Mucosa of descending colon (tissue), 3 donors: ENCODE measurements around the gene CDC42EP3. TPM values are rescaled to one million over a fixed set of nuclear protein-coding genes. Genes with fewer than 3 reads are reported as not detected.

Experiments
- ATAC-seq: fragments of 200-7000 bp; cut with Tn5 transposase; one replicate; pipeline ENCODE4 v1.9.1; 2020; ENCODE audit warnings: mild to moderate bottlenecking, moderate library complexity
- DNase-seq, 3 donors: peaks; one replicate each; pipeline ENCODE4 v3.0.0-alpha.2; 2020
- H3K36me3 ChIP-seq: fragments of 200-600 bp; one replicate; pipeline ENCODE4 v1.8.0; 2021; ENCODE audit warnings: low read depth, mild to moderate bottlenecking
- H3K4me1 ChIP-seq: fragments of 200-600 bp; one replicate; pipeline ENCODE4 v1.8.0; 2021; ENCODE audit warnings: low read depth, mild to moderate bottlenecking
- H3K4me3 ChIP-seq: fragments of 200-600 bp; one replicate; pipeline ENCODE4 v1.8.0; 2021; ENCODE audit warnings: mild to moderate bottlenecking
- H3K9me3 ChIP-seq: fragments of 200-600 bp; one replicate; pipeline ENCODE4 v1.8.0; 2021; ENCODE audit warnings: mild to moderate bottlenecking
- intact Hi-C, 2 donors: fragments of 100-400 bp; cut with DNase I in 1 of 2; cut with micrococcal nuclease in 1 of 2; formaldehyde crosslinking; loops; one replicate each; pipeline versions ENCODE4 v1.11.0 to v1.11.1; 2022; cut with DNase I, micrococcal nuclease
- total RNA-seq, 3 donors: library from RNA; stranded (reverse); fragmentation: NEBNext Ultra II Directional in 2 of 3; extraction: Animal tissue kit (Norgen Biotek cat#: 25700) in 2 of 3; gene quantifications; one replicate each; pipeline versions ENCODE4 v1.2.1 to v1.2.4, GENCODE V29; 2021 to 2023
- TF ChIP-seq, protein P1 (sequence below): fragments of 200-600 bp; IDR thresholded peaks from one replicate; pipeline ENCODE4 v1.8.0; 2022; ENCODE audit warnings: antibody characterized with exemption, mild to moderate bottlenecking
- donor health status: DM: no; HTN: no; CAD: no; lungs with moderate emphysema.
- donor health status: DM: no; HTN: no; CAD: no.
- donor health status: DM: no; HTN: yes; CAD: no.

CDC42EP3 gene
- total RNA-seq, 3 donors from 2014 or later, result 27.9 to 67.0 (median 30.1) TPM

DNA sequence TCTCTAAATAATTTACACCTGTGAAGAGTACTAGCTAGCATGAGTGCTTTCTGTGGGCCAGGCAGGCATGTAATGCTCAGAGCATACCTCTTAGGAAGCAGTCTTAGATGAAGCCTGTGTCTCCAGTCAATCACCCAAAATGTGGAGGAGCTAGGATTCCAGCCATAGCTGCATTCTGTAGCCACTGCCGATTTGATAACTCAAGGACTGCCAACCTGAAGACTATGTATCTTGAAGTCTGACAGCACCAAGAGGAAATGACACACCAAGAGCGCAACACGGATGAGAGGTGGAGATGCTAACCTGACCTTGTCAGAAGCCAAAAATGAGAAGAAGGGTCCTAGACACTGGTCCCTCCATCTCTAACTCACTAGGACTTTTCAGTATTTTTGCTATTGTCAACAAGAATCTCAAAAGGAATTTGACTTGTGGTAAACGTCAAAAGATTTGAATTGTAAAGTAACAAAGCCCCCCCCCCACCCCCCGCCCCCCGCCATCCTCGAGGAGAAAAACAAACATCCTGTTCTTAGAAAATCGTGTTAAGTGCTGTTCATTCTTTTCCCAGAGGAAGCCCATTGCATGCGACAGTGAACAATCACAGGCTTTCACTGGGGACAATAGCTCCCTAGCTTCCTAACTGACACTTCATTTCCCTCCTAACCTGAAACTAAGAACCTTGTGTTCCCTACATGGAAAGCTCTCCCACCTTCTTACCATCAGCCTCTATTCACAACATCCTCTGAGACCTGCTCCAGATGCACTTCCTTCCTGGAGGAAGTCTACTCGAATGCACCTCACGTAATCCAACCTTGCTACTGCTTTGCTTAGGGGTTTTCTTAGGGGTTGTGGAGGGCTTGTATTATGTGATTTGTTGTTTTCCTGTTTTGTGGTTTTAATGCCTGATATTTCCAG lies 14.7 kb downstream of the CDC42EP3 start:
- Histone ChIP-seq H3K4me1 (peaks cover 19% of the 10 kb centered on the region), H3K9me3 (no peaks in the 10 kb centered on the region), H3K36me3 (no peaks in the 10 kb centered on the region), H3K4me3 (no peak overlapping the region)
- intact Hi-C loops, result no loop called here
- no peak for ATAC-seq
- DNase-seq, result no peak
- TF ChIP-seq, protein P1, sequence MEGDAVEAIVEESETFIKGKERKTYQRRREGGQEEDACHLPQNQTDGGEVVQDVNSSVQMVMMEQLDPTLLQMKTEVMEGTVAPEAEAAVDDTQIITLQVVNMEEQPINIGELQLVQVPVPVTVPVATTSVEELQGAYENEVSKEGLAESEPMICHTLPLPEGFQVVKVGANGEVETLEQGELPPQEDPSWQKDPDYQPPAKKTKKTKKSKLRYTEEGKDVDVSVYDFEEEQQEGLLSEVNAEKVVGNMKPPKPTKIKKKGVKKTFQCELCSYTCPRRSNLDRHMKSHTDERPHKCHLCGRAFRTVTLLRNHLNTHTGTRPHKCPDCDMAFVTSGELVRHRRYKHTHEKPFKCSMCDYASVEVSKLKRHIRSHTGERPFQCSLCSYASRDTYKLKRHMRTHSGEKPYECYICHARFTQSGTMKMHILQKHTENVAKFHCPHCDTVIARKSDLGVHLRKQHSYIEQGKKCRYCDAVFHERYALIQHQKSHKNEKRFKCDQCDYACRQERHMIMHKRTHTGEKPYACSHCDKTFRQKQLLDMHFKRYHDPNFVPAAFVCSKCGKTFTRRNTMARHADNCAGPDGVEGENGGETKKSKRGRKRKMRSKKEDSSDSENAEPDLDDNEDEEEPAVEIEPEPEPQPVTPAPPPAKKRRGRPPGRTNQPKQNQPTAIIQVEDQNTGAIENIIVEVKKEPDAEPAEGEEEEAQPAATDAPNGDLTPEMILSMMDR, result no peak

DNA sequence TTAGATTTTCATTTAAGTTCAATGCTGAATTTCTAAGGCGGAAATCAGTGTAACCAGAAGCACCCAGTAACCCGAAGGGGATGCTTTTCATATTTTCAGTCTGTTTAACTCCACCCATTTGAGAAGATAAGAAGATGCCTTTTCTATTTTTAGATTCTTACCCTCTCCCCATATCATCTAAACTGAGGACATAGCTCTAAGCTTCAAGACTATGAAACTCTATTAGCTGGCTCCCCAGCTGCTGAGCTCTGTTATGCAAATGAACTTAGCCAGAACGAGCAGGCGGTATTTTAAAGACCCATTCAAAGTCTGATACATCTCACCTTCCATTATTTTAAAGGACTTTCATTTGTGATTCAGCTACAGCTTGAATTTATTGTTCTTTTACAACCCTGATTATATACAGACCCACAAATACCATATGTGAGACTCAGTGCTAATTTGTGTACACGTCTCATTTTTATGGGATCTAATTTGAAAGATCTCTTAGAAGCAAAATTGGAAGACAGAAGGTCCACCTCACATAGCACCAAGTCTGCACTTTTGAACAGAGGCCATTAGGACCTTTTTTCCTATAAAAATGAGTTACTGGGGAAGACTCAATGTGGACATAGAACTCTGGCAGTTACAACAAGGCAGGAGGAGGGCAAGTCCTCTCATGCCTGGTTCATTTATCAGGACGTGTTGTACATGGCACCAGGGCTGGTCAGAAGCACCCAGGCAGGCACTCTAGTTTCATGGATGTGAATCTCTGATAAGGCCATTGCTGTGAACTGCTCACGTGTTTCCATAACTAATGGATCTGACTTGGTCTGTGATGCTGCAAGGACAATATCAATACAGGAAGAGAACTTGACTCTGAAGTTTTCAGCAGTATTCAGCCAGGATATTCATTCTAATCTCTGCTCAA lies 16.3 kb downstream of the CDC42EP3 start:
- Histone ChIP-seq H3K36me3 (no peaks in the 10 kb centered on the region), H3K4me1 (peaks cover 16% of the 10 kb centered on the region), H3K4me3 (no peak overlapping the region), H3K9me3 (no peaks in the 10 kb centered on the region)
- ATAC-seq, result peak; percentile 65
- no peak for DNase-seq
- intact Hi-C loops, result no loop called here
- TF ChIP-seq, protein P1, result no peak

DNA sequence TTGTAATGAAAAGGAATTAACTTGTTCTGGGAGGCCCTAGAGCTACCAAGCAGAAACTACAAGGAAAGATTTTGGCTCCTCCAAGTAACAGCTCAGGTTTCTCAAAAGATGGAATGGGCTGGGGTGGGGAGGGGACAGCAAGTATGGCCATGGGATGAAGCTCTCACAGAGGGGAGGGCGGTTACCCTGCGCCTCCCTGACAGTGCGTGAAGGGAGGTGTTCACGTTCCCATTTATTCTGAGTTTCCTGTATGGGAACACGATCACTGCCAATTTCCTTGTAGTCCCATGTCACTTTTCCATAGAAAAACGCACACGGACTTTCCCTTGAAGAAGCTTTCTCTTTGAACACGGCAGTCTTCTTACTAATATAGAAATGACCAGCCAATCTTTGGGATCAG lies 17.0 kb downstream of the CDC42EP3 start:
- peaks cover 15% of the 10 kb centered on the region for H3K4me1 ChIP-seq
- intact Hi-C loops, result no loop called here
- no peaks in the 10 kb centered on the region for H3K36me3 ChIP-seq
- no peaks in the 10 kb centered on the region for H3K9me3 ChIP-seq
- H3K4me3 ChIP-seq, result no peak overlapping the region
- TF ChIP-seq, protein P1, result no peak
- DNase-seq (no peak), ATAC-seq (no peak)

DNA sequence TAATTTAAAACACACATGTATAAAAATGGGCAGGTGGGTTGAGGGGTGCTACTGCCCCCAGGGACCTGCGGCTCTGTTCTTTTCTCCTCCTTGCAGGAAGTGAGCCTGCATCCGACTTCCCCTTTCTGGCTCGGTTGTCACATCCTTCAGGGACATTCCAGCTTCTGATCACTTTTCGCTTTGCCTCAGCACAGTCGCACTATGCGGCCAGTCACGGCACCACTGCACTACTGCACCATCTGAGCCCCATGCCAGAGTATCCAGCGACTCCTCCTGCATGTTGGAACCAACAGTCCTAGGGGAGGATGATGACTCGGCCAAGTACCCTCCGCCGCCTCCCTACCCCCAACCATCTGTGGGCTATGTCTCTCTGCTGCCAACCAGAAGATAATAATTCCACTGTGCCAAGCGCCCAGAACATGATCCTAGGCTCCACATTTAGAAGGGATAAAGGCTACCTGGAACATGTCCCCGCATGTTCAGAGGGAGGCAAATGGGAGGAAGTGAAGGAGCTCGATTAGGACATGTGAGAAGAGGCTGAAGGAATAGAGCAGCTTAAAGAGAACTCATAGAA lies 17.6 kb downstream of the CDC42EP3 start:
- TF ChIP-seq, protein P1, result no peak
- ATAC-seq, result peak; percentile 55
- Histone ChIP-seq H3K36me3 (no peaks in the 10 kb centered on the region), H3K4me3 (no peak overlapping the region), H3K9me3 (no peaks in the 10 kb centered on the region), H3K4me1 (peaks cover 15% of the 10 kb centered on the region)
- intact Hi-C loops, result no loop called here
- DNase-seq, result peak in 2 of 3 donors; percentile 27 to 67

DNA sequence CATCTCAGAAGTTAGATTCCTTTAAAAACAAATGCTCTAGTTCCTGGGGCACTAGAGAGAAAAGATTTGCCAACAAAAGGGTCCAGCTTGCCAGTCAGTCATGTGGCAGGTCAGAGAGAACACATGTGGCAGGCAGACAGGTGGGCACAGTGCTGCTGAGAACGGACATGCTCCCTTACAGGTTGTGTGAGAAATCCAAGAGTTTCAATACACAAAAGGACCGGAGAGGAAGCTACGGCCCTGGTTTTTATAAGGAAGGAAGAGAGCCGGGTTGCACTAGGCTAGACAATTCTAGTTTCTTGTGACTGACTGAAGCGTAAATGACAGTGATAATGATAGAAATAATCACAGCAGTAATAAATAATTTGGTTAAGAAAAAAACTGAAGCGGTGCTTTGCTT lies 18.3 kb downstream of the CDC42EP3 start:
- TF ChIP-seq, protein P1, result no peak
- DNase-seq, result no peak
- intact Hi-C loops, result no loop called here
- Histone ChIP-seq H3K36me3 (no peaks in the 10 kb centered on the region), H3K4me3 (no peak overlapping the region), H3K9me3 (no peaks in the 10 kb centered on the region), H3K4me1 (peaks cover 15% of the 10 kb centered on the region)
- ATAC-seq, result no peak
